ENCODE data around the gene DGCR6L.
"Not testable (repeated sequence)": the region's sequence is repeated elsewhere in the genome, so short reads cannot be mapped to it uniquely, and the experiment has no call there.

DNA sequence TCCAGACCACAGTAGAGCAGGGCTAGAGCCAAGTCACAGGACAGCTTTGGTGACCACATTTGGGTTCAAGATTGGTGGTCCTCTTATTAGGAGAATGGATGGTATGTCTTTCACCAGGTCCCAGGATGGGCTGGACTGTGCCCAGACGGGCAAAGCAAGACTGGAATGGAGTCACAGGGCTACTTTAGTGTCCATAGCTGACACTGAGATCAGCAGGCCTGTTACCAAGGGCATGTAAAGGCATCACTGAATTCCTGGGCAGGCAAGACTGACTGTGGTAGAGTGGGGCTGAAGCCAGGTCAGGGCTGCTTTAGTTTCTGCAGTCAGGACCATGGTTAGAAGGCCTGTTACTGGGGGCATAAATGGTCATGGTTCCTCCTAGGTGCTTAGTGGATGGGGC lies 6.1 kb upstream of the DGCR6L start:
- not testable (repeated sequence) for TF ChIP-seq POLR2A (IDR thresholded peaks at IDR 0.05; ENCODE audit: low read depth, low read length); YY1 (IDR thresholded peaks at IDR 0.05; ENCODE audit: low read depth, low read length); ZNF274 (IDR thresholded peaks at IDR 0.05; ENCODE audit: insufficient read depth, insufficient read length); MTA3 (IDR thresholded peaks at IDR 0.05; ENCODE audit: borderline replicate concordance, low read length); ESRRA (IDR thresholded peaks at IDR 0.05; ENCODE audit: low read length)
- TF ChIP-seq, protein P1, sequence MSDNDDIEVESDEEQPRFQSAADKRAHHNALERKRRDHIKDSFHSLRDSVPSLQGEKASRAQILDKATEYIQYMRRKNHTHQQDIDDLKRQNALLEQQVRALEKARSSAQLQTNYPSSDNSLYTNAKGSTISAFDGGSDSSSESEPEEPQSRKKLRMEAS (IDR thresholded peaks at IDR 0.05; ENCODE audit: low read depth, low read length) = not testable (repeated sequence)
- TF ChIP-seq, protein P2, sequence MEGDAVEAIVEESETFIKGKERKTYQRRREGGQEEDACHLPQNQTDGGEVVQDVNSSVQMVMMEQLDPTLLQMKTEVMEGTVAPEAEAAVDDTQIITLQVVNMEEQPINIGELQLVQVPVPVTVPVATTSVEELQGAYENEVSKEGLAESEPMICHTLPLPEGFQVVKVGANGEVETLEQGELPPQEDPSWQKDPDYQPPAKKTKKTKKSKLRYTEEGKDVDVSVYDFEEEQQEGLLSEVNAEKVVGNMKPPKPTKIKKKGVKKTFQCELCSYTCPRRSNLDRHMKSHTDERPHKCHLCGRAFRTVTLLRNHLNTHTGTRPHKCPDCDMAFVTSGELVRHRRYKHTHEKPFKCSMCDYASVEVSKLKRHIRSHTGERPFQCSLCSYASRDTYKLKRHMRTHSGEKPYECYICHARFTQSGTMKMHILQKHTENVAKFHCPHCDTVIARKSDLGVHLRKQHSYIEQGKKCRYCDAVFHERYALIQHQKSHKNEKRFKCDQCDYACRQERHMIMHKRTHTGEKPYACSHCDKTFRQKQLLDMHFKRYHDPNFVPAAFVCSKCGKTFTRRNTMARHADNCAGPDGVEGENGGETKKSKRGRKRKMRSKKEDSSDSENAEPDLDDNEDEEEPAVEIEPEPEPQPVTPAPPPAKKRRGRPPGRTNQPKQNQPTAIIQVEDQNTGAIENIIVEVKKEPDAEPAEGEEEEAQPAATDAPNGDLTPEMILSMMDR (IDR thresholded peaks at IDR 0.05 in 2 of 3, conservative IDR thresholded peaks at IDR 0.05 in 1 of 3; ENCODE audit: control insufficient read depth in 2 of 3, extremely low read depth in 1 of 3, insufficient read depth in 1 of 3, low read depth in 3 of 3, low read length in 3 of 3) = not testable (repeated sequence)

Measured in GM12878 (cell line).